ENCODE results near the gene RIOX2. TPM values are rescaled to one million over a fixed set of nuclear protein-coding genes. Genes with fewer than 3 reads are reported as not detected.

Gene RIOX2
- total and polyA plus RNA-seq, 2 of the 8 experiments (the other 6 are each of a cell fraction or from before 2014, with no cell fraction given) = 3.8 to 16.4 TPM

- 91% methylated on average over 3 of the region's 3 CpGs; no CpG with 5 or more reads in 1 of the 2 experiments for WGBS, 2 experiments (ENCODE audit: extremely low coverage in 1 of 2, insufficient coverage in 1 of 2, insufficient read length in 1 of 2, insufficient replicate concordance in 2 of 2, low coverage in 1 of 2, low lambda C conversion rate in 2 of 2, missing lambda C conversion rate in 1 of 2)
- ChIA-PET POLR2A (ENCODE audit: partially characterized antibody) (interaction anchor here (1.3 kb wide), 1 partner anchor 21 kb away, joined by 3 read pairs; no protein-coding TSS in a partner anchor), CTCF (ENCODE audit: partially characterized antibody) (interaction anchor here (1.1 to 1.3 kb wide), 2 partner anchors 47 to 57 kb away, joined by 3 read pairs; no protein-coding TSS in a partner anchor)
- no peak overlapping the region for H3K23ac ChIP-seq (ENCODE audit: insufficient read length)
- H3K36me3 ChIP-seq (ENCODE audit: control insufficient read depth in 2 of 4, insufficient read depth in 4 of 4, low read length in 3 of 4) = no peaks in the 10 kb centered on the region; a peak in 1 of 8 replicates
- H4K91ac ChIP-seq (replicated peaks; ENCODE audit: insufficient read length, low read length) = no peak overlapping the region
- no peaks in the 10 kb centered on the region for H4K20me1 ChIP-seq (replicated peaks in 1 of 2; ENCODE audit: control insufficient read depth in 1 of 2, insufficient read depth in 2 of 2, low read length in 2 of 2)
- no peak for TF ChIP-seq MAFK (IDR thresholded peaks at IDR 0.05; ENCODE audit: low read depth, low read length)
- no peak for TF ChIP-seq PHF8 (conservative IDR thresholded peaks at IDR 0.05; ENCODE audit: low read depth, low read length)
- no peak for TF ChIP-seq RNF2 (IDR thresholded peaks at IDR 0.05; ENCODE audit: borderline replicate concordance, low read depth, low read length, missing control alignments, poor library complexity, severe bottlenecking)
- TF ChIP-seq SRF (IDR thresholded peaks at IDR 0.05; ENCODE audit: low read depth, low read length) = no peak
- TF ChIP-seq KDM1A (IDR thresholded peaks at IDR 0.05; ENCODE audit: borderline replicate concordance, low read length) = no peak
- TF ChIP-seq CTBP2 (IDR thresholded peaks at IDR 0.05; ENCODE audit: borderline replicate concordance, insufficient read depth, insufficient read length, low read length) = no peak
- TF ChIP-seq CHD2 (IDR thresholded peaks at IDR 0.05; ENCODE audit: low read length) = no peak
- no peak for TF ChIP-seq CEBPB (IDR thresholded peaks at IDR 0.05; ENCODE audit: low read depth, low read length)
- no peak for TF ChIP-seq EZH2 (IDR thresholded peaks at IDR 0.05; ENCODE audit: low read depth, low read length, severe bottlenecking)
- H3K4me1 ChIP-seq (replicated peaks in 1 of 4; ENCODE audit: control insufficient read depth in 3 of 4, insufficient read depth in 4 of 4, low read length in 3 of 4) = peaks cover 0 to 3% (median 0%) of the 10 kb centered on the region in 4 experiments; a peak in 1 of 7 replicates
- no peak overlapping the region for H2BK15ac ChIP-seq (ENCODE audit: low read length)
- H3K9ac ChIP-seq (replicated peaks in 1 of 4; ENCODE audit: extremely low read depth in 1 of 4, low read depth in 3 of 4, low read length in 3 of 4) = no peak overlapping the region
- no peak overlapping the region for H2BK20ac ChIP-seq (ENCODE audit: low read length)
- no peak overlapping the region for H3K4me3 ChIP-seq (ENCODE audit: extremely low read depth in 1 of 4, insufficient read depth in 2 of 4, low read depth in 3 of 4, low read length in 4 of 4)
- H2BK12ac ChIP-seq (ENCODE audit: low read depth, low read length) = no peak overlapping the region
- H2AFZ ChIP-seq (ENCODE audit: low read length) = no peak overlapping the region
- no peaks in the 10 kb centered on the region for H3K27me3 ChIP-seq (replicated peaks in 1 of 4; ENCODE audit: control insufficient read depth in 3 of 4, extremely low read depth in 1 of 4, insufficient read depth in 3 of 4, low read length in 3 of 4)
- H4K8ac ChIP-seq (ENCODE audit: extremely low read depth, insufficient read depth, low read length) = no peak overlapping the region
- no peak overlapping the region for H3K14ac ChIP-seq (ENCODE audit: insufficient read length)
- H3K4ac ChIP-seq (replicated peaks; ENCODE audit: insufficient read length, low read depth, low read length) = no peak overlapping the region
- H3K27ac ChIP-seq (ENCODE audit: low read depth, low read length) = no peak overlapping the region
- H3K23me2 ChIP-seq (ENCODE audit: low read depth, low read length) = no peaks in the 10 kb centered on the region
- no peak overlapping the region for H2AK5ac ChIP-seq (ENCODE audit: low read depth, low read length)
- H3K4me2 ChIP-seq (ENCODE audit: insufficient read depth in 1 of 2, low read depth in 2 of 2, low read length in 2 of 2) = no peak overlapping the region
- DNase-seq (ENCODE audit: low read depth in 1 of 2, low spot score in 2 of 2) = no peak
- no peak overlapping the region for H2BK120ac ChIP-seq (replicated peaks; ENCODE audit: low read depth, low read length)
- H3K56ac ChIP-seq (replicated peaks; ENCODE audit: insufficient read length, low read depth, low read length) = no peak overlapping the region
- no peak overlapping the region for H4K5ac ChIP-seq (ENCODE audit: insufficient read length, low read depth, low read length)
- no peaks in the 10 kb centered on the region for H3K9me3 ChIP-seq (ENCODE audit: insufficient read depth in 2 of 2, low read depth in 1 of 2, low read length in 1 of 2)
- H3K79me2 ChIP-seq (ENCODE audit: control insufficient read depth in 1 of 2, insufficient read depth in 2 of 2, low read length in 2 of 2) = no peaks in the 10 kb centered on the region
- no peak for FAIRE-seq
- no peaks in the 10 kb centered on the region for H3K79me1 ChIP-seq (ENCODE audit: low read depth, low read length)
- no peak overlapping the region for H3K18ac ChIP-seq (ENCODE audit: extremely low read depth, low read length)
- no peak overlapping the region for H2BK5ac ChIP-seq (ENCODE audit: low read depth, low read length)
These were observed 60.8 kb downstream of the RIOX2 start for GRCh38 chr3:97911459-97911858.
